GM18861 (cell line): ENCODE results near the gene CBLL1.

Source experiments
- ATAC-seq: cut with Tn5 transposase; IDR thresholded peaks from one replicate; pipeline ENCODE4 v1.9.1; 2021; ENCODE audit not compliant: unreplicated experiment

The CBLL1 gene

DNA sequence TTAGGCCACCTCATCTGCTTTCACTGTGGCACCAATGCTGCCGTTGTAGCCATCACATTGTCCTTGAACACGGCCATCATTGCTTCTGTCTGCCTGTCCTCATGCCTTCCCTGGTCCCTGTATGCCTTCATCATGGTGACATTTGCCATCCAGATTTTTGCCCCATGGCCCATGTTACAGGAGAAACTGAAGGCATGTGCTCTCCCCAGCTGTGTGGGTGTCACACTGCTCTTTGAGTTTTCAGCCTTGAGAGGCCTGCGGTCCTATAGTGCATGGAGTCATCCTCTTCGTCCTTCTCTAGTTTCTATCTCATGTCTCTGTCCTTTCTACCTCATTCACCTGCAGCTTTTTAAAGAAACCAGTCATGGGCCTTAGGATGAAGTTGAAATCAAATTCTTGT is 65.2 kb downstream of the CBLL1 start:
- ATAC-seq = no peak

DNA sequence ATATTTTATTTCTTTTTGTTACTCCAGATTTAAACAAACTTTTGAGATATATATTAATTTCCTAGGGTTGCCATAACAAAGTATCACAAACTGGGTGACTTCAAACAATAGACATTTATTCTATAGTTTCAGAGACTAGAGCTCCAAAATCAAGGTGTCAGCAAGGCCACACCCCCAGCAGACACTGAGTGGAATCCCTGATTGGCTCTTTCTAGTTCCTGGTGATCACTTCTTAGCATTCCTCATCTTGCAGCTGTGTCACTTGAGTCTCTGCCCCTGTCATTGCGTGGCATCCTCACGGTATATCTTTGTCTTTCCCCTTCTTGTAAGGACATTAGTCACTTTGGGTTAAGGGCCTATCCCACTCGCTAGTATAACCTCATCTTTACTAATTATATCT is 66.7 kb downstream of the CBLL1 start:
- ATAC-seq = no peak
